HEK293 (cell line): ENCODE measurements around the gene PIK3C2A.

Source experiments
- CTCF ChIA-PET: fragments of 350-600 bp; formaldehyde crosslinking; extraction: SDS; loops from one replicate; lab custom pipeline; 2021; ENCODE audit warnings: antibody characterized with exemption; lab: Yijun Ruan, JAX
- POLR2A ChIA-PET: fragments of 300-600 bp; formaldehyde crosslinking; extraction: SDS; loops from one replicate; lab custom pipeline; 2020; ENCODE audit warnings: antibody characterized with exemption, inconsistent platforms; lab: Yijun Ruan, JAX
- H3K27ac ChIP-seq: fragments of 200-500 bp; sonication (Bioruptor generic); 2 replicates; pipeline ENCODE4 v1.5.1; 2014; ENCODE audit warnings: low read depth, low read length, control low read depth, inconsistent platforms; ENCODE audit errors: extremely low read depth
- H3K36me3 ChIP-seq, 2 experiments: fragments of 200-500 bp in 1 of 2; sonication (Bioruptor generic) in 1 of 2; 1 replicate in 1 of 2; 2 replicates in 1 of 2; pipeline ENCODE4 v1.5.1; 2014 to 2017; ENCODE audit warnings: inconsistent platforms in 2 of 2, low read length in 2 of 2; ENCODE audit not compliant: control insufficient read depth in 2 of 2, insufficient read depth in 1 of 2
- H3K4me1 ChIP-seq: fragments of 200-500 bp; sonication (Bioruptor generic); 2 replicates; pipeline ENCODE4 v1.5.1; 2014; ENCODE audit warnings: mild to moderate bottlenecking, low read length, inconsistent platforms; ENCODE audit not compliant: control insufficient read depth, insufficient read depth
- H3K4me3 ChIP-seq: 2 replicates; pipeline ENCODE4 v1.5.1; 2011; ENCODE audit warnings: low read depth, mild to moderate bottlenecking, control low read depth, low read length, moderate library complexity
- H3K9me3 ChIP-seq: fragments of 200-500 bp; sonication (Bioruptor generic); 2 replicates; pipeline ENCODE4 v1.5.1; 2014; ENCODE audit warnings: low read depth, low read length, inconsistent platforms; ENCODE audit not compliant: control insufficient read depth, insufficient read depth
- AEBP2 ChIP-seq: fragments of 450-650 bp; formaldehyde crosslinking; IDR thresholded peaks from 2 replicates; pipeline ENCODE4 v1.5.1; 2016; ENCODE audit warnings: missing biosample characterization, missing genetic modification characterization, borderline replicate concordance
- KLF7 ChIP-seq: fragments of 450-650 bp; formaldehyde crosslinking; IDR thresholded peaks from 2 replicates; pipeline ENCODE4 v1.5.1; 2016; ENCODE audit warnings: missing biosample characterization, missing genetic modification characterization, borderline replicate concordance
- SCRT2 ChIP-seq: fragments of 450-650 bp; formaldehyde crosslinking; IDR thresholded peaks from 2 replicates; pipeline ENCODE4 v1.5.1; 2016; ENCODE audit warnings: missing biosample characterization, missing genetic modification characterization
- ZBTB20 ChIP-seq: fragments of 450-650 bp; formaldehyde crosslinking; IDR thresholded peaks from 2 replicates; pipeline ENCODE4 v1.5.1; 2016; ENCODE audit warnings: missing biosample characterization, missing genetic modification characterization
- ZNF157 ChIP-seq: fragments of 450-650 bp; formaldehyde crosslinking; IDR thresholded peaks from 2 replicates; pipeline ENCODE4 v1.5.1; 2016; ENCODE audit warnings: missing biosample characterization, missing genetic modification characterization
- ZNF658 ChIP-seq: fragments of 450-650 bp; formaldehyde crosslinking; IDR thresholded peaks from 2 replicates; pipeline ENCODE4; 2016; ENCODE audit warnings: missing biosample characterization, missing genetic modification characterization
- ZNF670 ChIP-seq: fragments of 450-650 bp; formaldehyde crosslinking; IDR thresholded peaks from 2 replicates; pipeline ENCODE4 v1.5.1; 2016; ENCODE audit warnings: missing biosample characterization, missing genetic modification characterization, low read depth
- ZNF768 ChIP-seq: fragments of 450-650 bp; formaldehyde crosslinking; IDR thresholded peaks from 2 replicates; pipeline ENCODE4 v1.5.1; 2018; ENCODE audit warnings: missing biosample characterization, mild to moderate bottlenecking, missing genetic modification characterization
- TF ChIP-seq, protein P1 (sequence below): fragments of 450-650 bp; formaldehyde crosslinking; IDR thresholded peaks from 2 replicates; pipeline ENCODE4 v1.5.1; 2016; ENCODE audit warnings: missing biosample characterization, missing genetic modification characterization
- TF ChIP-seq, protein P2 (sequence below): fragments of 450-650 bp; formaldehyde crosslinking; IDR thresholded peaks from 2 replicates; pipeline ENCODE4 v1.5.1; 2016; ENCODE audit warnings: missing biosample characterization, missing genetic modification characterization
- TF ChIP-seq, protein P3 (sequence below): fragments of 450-650 bp; formaldehyde crosslinking; IDR thresholded peaks from 2 replicates; pipeline ENCODE4 v1.5.1; 2017; ENCODE audit warnings: missing biosample characterization, missing genetic modification characterization
- TF ChIP-seq, protein P4 (sequence below): fragments of 450-650 bp; formaldehyde crosslinking; IDR thresholded peaks from 2 replicates; pipeline ENCODE4 v1.5.1; 2016; ENCODE audit warnings: missing biosample characterization, missing genetic modification characterization
- TF ChIP-seq, protein P5 (sequence below): fragments of 450-650 bp; formaldehyde crosslinking; IDR thresholded peaks from 2 replicates; pipeline ENCODE4 v1.5.0; 2017; ENCODE audit warnings: missing biosample characterization, missing genetic modification characterization, borderline replicate concordance

PIK3C2A gene

DNA sequence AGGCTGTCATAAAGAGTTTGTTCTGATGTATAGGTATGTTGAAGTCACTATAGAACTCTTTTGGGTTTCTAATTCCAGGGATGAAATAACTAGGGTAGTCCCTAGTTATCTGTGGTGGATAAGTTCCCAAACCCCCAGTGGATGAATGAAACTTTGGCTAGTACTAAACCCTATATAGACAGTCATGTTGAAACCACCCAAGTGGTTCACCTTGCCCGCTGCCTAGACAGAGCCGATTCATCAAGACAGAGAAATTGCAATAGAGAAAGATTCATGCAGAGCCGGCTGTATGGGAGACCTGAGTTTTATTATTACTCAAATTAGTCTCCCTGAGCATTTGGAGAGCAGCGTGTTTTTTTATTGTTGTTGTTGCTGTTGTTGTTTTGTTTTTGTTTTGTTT, 44.9 kb upstream of the PIK3C2A start:
- TF ChIP-seq, protein P1, sequence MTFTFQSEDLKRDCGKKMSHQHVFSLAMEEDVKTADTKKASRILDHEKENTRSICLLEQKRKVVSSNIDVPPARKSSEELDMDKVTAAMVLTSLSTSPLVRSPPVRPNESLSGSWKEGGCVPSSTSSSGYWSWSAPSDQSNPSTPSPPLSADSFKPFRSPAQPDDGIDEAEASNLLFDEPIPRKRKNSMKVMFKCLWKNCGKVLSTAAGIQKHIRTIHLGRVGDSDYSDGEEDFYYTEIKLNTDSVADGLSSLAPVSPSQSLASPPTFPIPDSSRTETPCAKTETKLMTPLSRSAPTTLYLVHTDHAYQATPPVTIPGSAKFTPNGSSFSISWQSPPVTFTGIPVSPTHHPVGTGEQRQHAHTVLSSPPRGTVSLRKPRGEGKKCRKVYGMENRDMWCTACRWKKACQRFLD (tag by site-specific recombination): no peak
- TF ChIP-seq AEBP2 (tag by site-specific recombination) (no peak), KLF7 (tag by site-specific recombination) (no peak), ZBTB20 (no peak), ZNF658 (tag by site-specific recombination) (no peak), ZNF670 (tag by site-specific recombination) (no peak), ZNF768 (tag by site-specific recombination) (no peak), SCRT2 (tag by site-specific recombination) (no peak), ZNF157 (tag by site-specific recombination) (no peak)
- TF ChIP-seq, protein P2, sequence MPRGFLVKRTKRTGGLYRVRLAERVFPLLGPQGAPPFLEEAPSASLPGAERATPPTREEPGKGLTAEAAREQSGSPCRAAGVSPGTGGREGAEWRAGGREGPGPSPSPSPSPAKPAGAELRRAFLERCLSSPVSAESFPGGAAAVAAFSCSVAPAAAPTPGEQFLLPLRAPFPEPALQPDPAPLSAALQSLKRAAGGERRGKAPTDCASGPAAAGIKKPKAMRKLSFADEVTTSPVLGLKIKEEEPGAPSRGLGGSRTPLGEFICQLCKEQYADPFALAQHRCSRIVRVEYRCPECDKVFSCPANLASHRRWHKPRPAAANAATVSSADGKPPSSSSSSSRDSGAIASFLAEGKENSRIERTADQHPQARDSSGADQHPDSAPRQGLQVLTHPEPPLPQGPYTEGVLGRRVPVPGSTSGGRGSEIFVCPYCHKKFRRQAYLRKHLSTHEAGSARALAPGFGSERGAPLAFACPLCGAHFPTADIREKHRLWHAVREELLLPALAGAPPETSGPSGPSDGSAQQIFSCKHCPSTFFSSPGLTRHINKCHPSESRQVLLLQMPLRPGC (tag by site-specific recombination): no peak
- TF ChIP-seq, protein P3, sequence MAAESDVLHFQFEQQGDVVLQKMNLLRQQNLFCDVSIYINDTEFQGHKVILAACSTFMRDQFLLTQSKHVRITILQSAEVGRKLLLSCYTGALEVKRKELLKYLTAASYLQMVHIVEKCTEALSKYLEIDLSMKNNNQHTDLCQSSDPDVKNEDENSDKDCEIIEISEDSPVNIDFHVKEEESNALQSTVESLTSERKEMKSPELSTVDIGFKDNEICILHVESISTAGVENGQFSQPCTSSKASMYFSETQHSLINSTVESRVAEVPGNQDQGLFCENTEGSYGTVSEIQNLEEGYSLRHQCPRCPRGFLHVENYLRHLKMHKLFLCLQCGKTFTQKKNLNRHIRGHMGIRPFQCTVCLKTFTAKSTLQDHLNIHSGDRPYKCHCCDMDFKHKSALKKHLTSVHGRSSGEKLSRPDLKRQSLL (tag by site-specific recombination): no peak
- TF ChIP-seq, protein P4, sequence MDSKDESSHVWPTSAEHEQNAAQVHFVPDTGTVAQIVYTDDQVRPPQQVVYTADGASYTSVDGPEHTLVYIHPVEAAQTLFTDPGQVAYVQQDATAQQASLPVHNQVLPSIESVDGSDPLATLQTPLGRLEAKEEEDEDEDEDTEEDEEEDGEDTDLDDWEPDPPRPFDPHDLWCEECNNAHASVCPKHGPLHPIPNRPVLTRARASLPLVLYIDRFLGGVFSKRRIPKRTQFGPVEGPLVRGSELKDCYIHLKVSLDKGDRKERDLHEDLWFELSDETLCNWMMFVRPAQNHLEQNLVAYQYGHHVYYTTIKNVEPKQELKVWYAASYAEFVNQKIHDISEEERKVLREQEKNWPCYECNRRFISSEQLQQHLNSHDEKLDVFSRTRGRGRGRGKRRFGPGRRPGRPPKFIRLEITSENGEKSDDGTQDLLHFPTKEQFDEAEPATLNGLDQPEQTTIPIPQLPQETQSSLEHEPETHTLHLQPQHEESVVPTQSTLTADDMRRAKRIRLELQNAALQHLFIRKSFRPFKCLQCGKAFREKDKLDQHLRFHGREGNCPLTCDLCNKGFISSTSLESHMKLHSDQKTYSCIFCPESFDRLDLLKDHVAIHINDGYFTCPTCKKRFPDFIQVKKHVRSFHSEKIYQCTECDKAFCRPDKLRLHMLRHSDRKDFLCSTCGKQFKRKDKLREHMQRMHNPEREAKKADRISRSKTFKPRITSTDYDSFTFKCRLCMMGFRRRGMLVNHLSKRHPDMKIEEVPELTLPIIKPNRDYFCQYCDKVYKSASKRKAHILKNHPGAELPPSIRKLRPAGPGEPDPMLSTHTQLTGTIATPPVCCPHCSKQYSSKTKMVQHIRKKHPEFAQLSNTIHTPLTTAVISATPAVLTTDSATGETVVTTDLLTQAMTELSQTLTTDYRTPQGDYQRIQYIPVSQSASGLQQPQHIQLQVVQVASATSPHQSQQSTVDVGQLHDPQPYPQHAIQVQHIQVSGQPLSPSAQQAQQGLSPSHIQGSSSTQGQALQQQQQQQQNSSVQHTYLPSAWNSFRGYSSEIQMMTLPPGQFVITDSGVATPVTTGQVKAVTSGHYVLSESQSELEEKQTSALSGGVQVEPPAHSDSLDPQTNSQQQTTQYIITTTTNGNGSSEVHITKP (tag by site-specific recombination): no peak
- TF ChIP-seq, protein P5, sequence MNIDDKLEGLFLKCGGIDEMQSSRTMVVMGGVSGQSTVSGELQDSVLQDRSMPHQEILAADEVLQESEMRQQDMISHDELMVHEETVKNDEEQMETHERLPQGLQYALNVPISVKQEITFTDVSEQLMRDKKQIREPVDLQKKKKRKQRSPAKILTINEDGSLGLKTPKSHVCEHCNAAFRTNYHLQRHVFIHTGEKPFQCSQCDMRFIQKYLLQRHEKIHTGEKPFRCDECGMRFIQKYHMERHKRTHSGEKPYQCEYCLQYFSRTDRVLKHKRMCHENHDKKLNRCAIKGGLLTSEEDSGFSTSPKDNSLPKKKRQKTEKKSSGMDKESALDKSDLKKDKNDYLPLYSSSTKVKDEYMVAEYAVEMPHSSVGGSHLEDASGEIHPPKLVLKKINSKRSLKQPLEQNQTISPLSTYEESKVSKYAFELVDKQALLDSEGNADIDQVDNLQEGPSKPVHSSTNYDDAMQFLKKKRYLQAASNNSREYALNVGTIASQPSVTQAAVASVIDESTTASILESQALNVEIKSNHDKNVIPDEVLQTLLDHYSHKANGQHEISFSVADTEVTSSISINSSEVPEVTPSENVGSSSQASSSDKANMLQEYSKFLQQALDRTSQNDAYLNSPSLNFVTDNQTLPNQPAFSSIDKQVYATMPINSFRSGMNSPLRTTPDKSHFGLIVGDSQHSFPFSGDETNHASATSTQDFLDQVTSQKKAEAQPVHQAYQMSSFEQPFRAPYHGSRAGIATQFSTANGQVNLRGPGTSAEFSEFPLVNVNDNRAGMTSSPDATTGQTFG (tag by site-specific recombination): no peak
- no peaks in the 10 kb centered on the region for H3K9me3 ChIP-seq
- H3K36me3 ChIP-seq: no peaks in the 10 kb centered on the region
- H3K4me1 ChIP-seq: no peaks in the 10 kb centered on the region
- POLR2A ChIA-PET: no interaction called here
- H3K4me3 ChIP-seq: no peak overlapping the region
- CTCF ChIA-PET: no interaction called here
- no peak overlapping the region for H3K27ac ChIP-seq
